HG02943 (cell line): ENCODE measurements around the gene CENATAC.
A peak's percentile ranks its signal among the peaks of the same experiment; 100 is the strongest.
"Not testable (repeated sequence)": the region's sequence is repeated elsewhere in the genome, so short reads cannot be mapped to it uniquely, and the experiment has no call there.

ENCODE experiments used
- ATAC-seq: cut with Tn5 transposase; IDR thresholded peaks from one replicate; pipeline ENCODE4 v1.9.1; 2021; ENCODE audit warnings: mild to moderate bottlenecking, low read depth, moderate library complexity; ENCODE audit not compliant: unreplicated experiment

Gene CENATAC

DNA sequence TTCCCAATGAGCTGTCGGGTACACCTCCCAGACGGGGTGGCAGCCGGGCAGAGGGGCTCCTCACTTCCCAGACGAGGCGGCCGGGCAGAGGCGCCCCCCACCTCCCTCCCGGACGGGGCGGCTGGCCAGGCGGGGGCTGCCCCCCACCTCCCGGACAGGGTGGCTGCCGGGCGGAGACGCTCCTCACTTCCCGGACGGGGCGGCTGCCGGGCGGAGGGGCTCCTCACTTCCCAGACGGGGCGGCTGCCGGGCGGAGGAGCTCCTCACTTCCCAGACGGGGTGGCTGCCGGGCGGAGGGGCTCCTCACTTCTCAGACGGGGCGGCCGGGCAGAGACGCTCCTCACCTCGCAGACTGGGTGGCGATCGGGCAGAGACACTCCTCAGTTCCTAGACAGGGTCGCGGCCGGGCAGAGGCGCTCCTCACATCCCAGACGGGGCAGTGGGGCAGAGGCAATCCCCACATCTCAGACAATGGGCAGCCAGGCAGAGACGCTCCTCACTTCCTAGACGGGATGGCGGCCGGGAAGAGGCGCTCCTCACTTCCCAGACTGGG, 6.4 kb upstream of the CENATAC start:
- ATAC-seq, result not testable (repeated sequence)

DNA sequence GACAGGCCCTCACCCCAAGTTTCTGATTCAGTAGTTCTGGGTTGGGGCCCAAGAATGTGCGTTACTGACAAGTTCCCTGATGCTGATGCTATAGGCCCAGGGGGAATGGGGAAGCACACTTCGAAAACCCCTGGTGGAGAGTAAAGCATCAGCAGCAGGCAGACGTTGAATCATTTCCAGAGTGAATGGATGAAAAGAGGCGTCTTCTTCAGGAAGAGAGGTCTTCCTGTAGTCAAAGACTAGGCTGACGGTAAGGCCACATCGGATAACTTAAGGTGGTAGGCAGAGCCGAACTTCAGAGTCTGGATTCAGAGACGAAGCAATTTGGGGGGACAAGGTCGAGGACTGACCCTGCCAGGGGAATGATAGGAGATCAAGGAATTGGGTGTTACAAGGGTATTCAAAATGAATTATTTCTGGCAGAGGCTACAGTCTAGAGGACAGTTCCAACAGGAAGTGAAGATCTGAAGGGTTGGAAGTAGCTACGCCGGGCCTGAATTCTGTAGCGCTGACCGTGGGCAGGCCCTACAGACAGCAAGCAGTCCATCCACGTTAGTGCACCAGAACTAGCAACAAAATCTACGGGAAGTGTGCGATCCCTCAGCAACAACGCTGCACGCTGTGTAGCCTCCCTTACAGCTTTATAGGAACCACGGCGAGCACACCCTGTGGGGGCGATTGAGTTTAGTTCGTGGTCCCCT, 862 bp upstream of the CENATAC start:
- ATAC-seq, result peak; percentile 13

DNA sequence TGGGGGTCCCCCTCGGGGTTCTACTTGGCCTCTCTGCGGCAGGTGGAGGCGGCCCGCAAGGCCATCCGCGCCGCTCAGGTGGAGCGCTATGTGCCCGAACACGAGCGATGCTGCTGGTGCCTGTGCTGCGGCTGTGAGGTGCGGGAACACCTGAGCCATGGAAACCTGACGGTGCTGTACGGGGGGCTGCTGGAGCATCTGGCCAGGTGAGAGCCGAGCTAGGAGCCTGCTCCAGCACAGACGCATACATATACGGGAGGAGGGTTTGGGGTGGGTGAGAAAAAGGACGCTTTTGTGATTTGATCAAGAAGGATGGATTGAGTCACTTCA, 415 bp downstream of the CENATAC start:
- ATAC-seq, result peak; percentile 8

DNA sequence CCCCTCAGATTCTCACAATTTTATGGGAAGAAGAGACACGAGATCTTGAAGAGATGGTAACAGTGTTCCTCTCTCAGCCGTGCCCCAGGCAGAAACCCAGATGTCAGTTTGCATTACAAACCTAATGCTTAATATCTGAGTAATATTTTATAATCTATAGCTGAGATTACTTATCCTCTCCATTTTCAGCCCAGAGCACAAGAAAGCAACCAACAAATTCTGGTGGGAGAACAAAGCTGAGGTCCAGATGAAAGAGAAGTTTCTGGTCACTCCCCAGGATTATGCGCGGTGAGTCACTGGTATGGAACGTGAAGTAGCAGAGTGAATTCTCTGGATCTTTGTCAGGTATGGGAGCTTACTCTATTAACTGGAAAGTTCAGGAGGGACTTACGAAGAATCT, 884 bp downstream of the CENATAC start:
- ATAC-seq, result no peak

DNA sequence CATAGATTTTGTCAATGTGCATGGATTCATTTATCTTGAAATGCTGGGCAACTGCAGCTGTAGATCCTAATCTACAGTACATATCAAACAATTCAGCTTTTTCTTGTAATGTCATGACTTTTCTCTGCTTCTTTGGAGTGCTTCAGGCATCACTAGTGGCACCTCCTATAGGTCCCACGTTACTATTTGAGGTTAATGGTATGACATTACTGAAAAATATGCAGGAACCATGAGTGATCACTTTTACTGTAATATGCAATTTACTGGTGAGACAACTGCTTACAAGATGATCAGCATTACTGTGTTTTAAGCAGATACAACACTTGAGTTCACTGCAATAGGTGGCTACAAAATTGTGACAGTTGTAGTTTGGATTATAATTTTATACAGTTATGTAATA, 3.0 kb downstream of the CENATAC start:
- no peak for ATAC-seq

DNA sequence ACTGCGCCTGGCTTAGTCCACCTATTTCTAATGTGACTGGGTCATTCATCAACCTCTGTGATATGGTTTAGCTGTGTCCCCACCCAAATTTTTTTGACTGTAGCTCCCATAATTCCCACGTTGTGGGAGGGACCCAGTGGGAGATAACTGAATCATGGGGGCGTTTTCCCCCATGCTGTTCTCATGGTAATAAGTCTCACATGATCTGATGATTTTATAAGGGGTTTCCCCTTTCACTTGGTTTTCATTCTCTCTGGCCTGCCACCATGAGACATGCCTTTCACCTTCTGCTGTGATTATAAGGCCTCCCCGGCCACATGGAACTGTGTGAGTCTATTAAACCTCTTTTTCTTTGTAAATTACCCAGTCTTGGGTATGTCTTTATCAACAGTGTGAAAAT, 8.7 kb downstream of the CENATAC start:
- ATAC-seq, result no peak

DNA sequence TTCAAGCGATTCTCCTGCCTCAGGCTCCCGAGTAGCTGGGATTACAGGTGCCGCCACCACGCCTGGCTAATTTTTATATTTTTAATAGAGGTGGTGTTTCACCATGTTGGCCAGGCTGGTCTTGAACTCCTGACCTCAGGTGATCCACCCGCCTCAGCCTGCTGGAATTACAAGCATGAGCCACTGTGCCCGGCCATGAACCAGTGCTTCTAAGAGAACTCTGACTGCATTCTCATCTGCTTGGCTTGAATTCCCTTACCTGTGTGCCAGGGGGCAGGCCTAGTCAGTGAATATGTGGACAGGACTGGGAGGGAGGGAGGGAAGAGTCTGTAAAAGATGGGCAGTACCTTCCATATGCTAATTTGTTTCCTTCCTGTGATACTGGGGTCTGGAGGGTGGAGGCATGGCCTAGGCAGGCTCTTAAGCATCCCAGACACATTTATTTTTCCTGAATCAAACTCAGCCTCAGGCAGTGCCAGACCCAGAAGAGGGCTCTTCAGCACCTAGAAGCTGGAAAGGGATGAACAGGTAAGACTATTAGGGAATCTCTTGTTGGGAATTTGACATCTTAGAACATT, 13.6 kb downstream of the CENATAC start:
- ATAC-seq, result no peak

DNA sequence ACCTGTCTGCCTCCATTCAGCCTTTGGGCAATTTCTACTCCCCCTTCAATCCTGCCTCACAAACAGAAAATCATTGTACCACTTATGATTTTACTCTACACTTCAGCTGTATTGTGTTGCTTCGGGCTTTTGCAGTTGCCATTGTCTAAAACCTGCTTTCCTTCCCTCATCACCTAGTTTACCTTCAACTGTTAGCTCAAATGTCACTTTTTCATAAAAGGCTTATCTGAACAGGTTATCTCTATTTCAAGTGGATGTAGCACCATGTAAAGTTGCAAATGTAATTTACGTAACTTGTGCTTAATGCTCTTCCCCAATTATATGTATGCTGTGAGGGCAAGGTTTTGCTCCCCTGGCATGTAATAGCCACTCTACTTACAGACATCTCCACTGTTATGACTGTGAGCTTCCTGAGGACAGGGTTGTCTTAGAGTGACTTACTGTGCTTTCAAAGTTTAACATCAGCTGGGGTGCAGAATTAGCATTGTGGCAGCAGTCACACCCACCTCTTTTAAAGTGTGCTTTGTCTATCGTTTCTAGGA, 14.8 kb downstream of the CENATAC start:
- ATAC-seq, result no peak

DNA sequence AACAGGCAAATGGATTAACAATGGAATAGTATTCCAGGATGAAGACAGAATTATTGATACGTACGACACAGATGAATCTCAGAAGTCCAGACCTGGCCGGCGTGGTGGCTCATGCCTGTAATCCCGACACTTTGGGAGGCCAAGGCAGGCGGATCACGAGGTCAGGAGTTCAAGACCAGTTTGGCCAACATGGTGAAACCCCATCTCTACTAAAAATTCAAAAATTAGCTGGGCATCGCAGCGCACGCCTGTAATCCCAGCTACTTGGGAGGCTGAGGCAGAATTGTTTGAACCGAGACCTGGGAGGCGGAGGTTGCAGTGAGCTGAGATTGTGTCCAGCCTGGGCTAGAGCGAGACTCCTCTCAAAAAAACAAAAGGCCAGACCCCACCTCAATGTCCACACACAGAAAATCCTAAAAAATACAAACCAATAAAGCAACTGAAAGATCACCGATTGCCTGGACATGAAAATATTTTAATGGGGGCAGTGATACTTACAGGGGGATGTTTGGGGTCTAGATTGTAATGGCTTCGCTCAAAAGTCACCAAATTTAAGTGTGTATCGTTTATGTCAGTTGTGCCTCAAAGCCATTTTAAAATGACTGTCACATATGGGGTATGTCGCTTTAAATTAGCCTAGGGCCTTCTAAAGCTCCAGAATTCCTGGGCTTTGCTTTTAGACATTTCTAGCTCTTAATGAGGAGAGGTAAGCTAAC, 16.4 kb downstream of the CENATAC start:
- ATAC-seq, result no peak

DNA sequence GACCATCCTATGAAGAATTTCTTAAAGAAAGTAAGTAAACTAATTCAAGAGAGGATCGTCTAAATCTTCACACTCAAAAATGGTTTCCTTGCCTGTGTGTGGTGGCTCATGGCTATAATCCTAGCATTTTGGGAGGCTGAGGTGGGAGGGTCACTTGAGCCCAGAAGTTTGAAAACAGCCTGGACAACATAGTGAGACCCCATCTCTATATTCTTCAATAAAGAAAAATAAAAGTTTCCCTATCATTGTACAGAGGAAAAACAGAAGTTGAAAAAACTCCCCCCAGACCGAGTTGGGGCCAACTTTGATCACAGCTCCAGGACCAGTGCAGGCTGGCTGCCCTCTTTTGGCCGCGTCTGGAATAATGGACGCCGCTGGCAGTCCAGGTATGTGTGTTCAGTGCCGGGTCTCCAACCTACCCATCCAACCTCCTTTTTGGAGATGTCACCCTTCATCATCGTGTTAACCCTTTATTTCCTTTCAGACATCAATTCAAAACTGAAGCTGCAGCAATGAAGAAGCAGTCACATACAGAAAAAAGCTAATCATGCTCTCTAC, 17.2 kb downstream of the CENATAC start:
- ATAC-seq, result no peak

DNA sequence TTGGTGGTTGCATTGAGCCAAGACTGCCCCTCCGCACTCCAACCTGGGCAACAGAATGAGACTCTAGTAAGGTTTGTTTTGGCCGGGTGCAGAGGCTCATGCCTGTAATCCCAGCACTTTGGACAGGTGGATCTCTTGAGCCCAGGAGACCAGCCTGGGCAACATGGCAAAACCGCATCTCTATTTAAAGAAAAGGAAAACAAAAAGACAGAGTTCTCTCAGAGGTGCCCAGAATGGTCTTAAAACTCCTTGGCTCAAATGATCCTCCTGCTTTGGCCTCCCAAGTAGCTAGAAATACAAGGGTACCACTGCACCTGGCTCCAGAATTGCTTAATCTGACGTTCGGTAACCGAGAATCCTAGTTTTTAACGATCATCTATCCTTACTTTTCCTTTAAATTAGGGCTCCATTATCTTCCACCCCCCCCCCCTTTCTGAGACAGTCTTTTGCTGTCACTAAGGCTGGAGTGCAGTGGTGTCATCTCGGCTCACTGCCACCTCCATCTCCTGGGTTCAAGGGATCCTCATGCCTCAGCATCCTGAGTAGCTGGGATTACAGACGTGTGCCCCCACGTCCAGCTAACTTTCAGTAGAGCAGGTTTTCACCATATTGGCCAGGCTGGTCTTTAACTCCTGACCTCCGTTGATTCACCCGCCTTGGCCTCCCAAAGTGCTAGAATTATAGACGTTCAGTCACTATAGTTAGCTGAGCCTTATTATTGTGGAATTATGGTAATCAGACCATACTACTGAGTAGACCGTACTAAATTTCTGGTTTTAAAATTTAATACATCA, 18.5 kb downstream of the CENATAC start:
- ATAC-seq, result no peak

DNA sequence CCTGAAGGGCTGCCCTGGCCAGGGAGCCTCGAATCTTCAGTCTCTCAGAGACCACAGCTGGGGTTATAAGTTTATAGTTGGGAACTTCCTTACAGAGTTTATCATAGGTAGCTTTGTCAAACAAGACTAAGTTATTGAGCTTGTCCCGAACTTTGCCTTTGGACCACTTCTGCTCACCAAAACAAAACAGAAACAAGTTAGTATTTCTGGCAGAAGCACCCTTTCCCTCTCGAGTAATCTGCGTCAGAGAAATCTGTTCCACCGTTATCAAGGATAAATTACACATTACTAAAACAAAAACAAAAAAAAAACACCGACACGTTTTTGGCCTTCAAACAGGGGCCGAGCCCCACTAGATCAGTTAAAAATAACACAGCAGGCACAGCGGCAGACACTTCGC, 19.4 kb downstream of the CENATAC start:
- ATAC-seq, result not testable (repeated sequence)

DNA sequence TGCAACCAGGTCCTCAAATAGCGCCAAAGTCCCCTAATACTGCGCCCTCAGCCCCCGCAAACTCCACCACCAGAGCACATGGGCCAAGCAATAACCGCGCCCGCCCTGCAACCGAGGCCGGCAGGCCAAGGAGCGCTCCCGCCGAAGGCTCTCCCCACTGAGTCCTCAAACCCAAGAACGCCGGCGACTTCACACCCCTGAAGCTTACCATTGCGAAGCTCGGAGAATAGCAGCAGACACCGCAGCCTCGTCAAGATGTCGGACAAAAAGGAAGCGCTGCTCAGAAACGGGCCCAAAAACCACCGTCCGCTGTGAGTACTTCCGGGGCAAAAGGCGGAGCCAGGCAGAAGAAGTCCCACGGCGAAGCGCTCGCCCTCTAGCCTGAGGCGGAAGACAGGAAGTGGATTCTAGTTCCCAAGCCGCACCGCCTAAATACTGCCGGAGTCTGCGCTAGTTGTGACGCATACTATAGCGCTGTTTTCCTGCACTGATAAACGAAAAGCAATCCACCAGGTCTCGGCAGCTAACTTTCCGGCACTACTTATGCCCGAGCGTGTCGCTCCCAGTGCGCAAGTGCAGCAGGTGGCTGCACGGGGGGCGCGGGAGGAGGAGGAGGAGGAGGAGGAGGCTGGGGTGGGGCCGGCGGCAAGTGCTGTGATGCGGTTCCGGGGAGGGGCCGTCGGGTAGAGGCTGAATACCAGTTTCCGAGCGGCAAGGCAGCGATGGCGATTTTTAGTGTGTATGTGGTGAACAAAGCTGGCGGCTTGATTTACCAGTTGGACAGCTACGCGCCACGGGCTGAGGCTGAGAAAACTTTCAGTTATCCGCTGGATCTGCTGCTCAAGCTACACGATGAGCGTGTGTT, 20.4 kb downstream of the CENATAC start, which contains the start of the genes RPS25 and TRAPPC4:
TSS of gene RPS25 (minus strand) at position 270 of the 865 bp plus-strand sequence. CDS start at position 211, 59 bp downstream.
TSS of gene TRAPPC4 (plus strand) at position 693 of the 865 bp plus-strand sequence. CDS start at position 723, 30 bp downstream.
- ATAC-seq, result peak; percentile 83

DNA sequence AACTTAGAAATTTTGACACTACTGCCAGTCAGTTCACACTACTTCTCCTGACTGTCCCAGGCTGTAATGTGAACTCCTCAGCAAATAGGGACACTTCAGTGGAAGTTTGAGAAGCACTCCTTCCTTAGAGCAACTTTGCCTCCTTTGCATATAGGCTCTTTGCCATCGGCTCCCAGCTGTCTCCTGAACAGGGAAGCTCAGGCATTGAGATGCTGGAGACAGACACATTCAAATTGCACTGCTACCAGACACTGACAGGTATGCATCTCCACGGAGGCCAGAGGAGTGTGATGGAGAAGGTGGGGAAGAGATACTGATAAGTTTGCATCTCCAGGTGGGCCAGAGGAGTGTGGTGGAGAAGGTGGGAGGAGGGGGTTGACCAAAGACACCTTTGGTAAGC, 22.1 kb downstream of the CENATAC start:
- ATAC-seq, result no peak

DNA sequence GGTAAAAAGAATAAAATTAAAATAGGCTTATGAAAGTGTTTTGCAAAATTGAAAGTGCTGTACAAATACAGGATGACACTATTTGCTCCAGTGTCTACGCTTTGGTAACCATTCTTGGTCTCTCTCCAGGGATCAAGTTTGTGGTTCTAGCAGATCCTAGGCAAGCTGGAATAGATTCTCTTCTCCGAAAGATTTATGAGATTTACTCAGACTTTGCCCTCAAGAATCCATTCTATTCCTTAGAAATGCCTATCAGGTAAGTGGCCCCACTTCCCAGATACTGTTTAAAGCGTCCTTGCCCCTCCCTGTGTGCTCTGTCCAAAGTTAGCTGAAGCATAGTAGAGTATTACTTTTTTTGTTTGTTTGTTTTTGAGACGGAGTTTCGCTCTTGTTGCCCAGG, 23.7 kb downstream of the CENATAC start:
- no peak for ATAC-seq

DNA sequence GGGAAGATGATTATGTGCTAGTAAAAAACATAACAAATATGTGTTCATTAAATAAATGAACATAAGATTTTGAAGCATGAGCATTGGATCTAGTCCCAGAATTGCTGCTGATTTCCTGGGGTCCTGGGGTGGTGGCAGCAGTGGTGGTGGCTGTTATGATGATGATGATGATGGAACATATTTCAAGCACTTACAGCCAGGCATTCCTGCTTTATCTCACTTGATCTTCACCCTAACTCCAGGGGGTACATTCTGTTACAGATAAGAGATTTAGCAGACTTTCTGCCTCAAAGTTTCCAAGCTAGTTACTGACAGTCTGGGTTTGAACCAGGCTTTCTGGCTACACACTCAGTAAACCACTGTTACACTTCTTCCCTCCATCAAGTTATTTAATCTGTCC, 25.8 kb downstream of the CENATAC start:
- ATAC-seq, result no peak

DNA sequence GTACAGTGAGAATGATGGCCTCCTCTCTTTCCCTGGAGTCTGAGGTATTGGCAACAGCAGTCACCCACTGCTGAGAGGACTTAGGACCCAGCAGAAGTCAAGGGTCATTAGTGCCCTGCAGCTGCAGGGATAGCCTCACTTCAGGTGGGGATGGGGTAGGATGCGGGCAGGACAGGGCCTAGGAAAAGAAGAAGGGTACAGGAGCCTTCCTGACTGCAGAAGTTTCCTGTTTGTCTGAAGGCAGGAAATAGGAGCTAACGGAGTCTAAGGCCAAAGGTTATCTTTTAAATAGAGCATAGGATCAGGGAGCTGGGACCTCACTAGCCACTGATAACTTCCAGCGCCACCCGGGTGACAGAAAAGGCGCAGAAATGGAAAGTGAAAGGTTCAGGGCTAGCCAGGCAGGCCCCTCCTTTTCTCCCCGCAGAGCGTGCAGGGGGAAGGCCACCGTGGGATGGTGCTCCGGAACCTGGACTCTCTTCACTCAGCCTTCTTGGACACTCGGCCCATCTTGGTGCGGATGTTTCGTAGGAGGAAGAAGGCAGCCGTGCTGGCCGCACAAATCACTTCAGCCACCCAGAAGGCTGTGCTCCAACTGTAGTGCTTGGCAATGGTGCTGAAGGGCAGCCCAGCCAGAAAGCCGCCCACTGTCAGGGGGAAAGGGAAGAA, 26.6 kb downstream of the CENATAC start:
- no peak for ATAC-seq

DNA sequence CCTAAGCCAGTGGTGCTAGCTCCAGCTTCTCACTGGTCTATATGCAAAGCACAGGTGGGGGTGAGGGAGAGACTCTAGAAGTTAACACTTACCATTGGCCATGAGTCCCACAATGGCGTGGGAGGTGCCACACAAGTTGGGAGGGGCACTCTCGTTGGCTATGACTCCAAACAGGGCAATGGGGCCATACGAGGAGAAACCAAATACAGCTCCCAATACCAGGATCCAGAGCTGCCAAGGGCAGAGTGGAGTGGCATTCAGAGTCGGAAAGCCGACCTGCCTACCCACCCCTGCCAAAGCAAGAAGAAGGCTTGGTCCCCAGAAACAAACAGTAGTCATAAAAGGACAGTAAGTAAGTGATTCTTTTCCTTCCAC, 27.1 kb downstream of the CENATAC start:
- ATAC-seq, result no peak

DNA sequence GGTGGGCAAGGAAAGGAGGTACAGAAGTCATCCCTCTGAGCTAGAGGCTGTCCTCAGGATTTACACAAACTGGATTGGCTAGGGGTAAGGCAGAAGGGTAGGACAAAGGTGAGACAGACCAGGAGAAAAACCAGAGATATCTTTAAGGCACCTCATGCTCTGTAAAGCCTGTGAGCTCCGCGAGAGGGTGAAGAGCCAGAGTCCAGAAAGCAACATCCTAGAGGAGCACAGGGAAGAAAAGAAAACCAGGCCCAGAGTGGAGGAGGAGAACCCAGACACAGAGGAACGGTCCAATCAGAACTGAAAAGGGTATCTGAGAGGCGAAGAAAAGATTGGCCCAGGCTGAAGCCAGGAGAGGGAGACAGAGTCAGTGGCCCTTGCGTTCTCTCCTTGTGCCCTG, 27.6 kb downstream of the CENATAC start:
- ATAC-seq, result no peak
